Measurements from ENCODE around the gene CLRN2.

CLRN2 gene

DNA sequence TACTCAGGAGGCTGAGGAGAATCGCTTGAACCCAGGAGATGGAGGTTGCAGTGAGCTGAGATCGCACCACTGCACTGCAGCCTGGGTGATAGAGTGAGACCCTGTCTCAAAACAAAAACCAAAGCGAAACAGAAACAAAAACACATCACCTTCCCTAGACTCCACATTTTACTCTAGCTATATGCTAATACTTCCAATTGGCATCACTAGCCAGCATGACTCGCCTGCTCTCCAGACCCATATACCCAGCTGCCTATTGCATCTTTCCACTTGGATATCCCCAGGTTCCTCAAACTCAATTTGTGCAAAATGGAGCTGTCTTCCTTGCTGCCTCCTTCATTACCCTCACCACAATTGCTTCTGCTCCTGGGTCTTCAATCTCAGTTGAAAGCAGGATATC lies 39.6 kb downstream of the CLRN2 start:
- TF ChIP-seq, protein P1, sequence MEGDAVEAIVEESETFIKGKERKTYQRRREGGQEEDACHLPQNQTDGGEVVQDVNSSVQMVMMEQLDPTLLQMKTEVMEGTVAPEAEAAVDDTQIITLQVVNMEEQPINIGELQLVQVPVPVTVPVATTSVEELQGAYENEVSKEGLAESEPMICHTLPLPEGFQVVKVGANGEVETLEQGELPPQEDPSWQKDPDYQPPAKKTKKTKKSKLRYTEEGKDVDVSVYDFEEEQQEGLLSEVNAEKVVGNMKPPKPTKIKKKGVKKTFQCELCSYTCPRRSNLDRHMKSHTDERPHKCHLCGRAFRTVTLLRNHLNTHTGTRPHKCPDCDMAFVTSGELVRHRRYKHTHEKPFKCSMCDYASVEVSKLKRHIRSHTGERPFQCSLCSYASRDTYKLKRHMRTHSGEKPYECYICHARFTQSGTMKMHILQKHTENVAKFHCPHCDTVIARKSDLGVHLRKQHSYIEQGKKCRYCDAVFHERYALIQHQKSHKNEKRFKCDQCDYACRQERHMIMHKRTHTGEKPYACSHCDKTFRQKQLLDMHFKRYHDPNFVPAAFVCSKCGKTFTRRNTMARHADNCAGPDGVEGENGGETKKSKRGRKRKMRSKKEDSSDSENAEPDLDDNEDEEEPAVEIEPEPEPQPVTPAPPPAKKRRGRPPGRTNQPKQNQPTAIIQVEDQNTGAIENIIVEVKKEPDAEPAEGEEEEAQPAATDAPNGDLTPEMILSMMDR (IDR thresholded peaks at IDR 0.05; ENCODE audit: insufficient read depth, low read length, missing control alignments): no peak
- CTCF ChIA-PET: interaction anchor here (1.1 to 2.4 kb wide), 2 partner anchors 82 to 261 kb away, joined by 4 to 15 read pairs; no protein-coding TSS in a partner anchor
- POLR2A ChIA-PET: no interaction called here
- DNase-seq (ENCODE audit: low read depth, low spot score): no peak
- no peak overlapping the region for H3K4me3 ChIP-seq (ENCODE audit: low read depth, low read length)

DNA sequence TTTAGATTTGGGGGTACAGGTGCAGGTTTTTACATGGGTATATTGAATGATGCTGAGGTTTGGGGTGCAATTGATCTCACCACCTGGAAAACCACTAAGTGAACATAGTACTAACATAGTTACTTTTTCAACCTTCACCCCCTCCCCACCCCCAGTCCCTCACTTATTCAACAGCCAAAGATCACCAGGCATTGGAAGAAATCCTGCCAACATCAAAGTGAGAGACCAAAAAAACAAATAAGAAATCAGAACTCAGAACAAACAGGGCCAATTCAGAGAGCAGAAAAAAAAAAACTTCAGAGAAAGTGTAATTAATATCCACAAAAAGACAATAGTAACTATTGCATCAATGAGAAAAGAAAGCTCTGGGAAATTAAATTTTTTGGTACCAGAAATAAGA lies 41.5 kb downstream of the CLRN2 start:
- POLR2A ChIA-PET: no interaction called here
- TF ChIP-seq, protein P1 (IDR thresholded peaks at IDR 0.05; ENCODE audit: insufficient read depth, low read length, missing control alignments): no peak
- no peak overlapping the region for H3K4me3 ChIP-seq (ENCODE audit: low read depth, low read length)
- DNase-seq (ENCODE audit: low read depth, low spot score): no peak
- CTCF ChIA-PET: interaction anchor here (0.7 to 1.0 kb wide), 2 partner anchors 253 to 1038 kb away, joined by 3 to 5 read pairs; no protein-coding TSS in a partner anchor

DNA sequence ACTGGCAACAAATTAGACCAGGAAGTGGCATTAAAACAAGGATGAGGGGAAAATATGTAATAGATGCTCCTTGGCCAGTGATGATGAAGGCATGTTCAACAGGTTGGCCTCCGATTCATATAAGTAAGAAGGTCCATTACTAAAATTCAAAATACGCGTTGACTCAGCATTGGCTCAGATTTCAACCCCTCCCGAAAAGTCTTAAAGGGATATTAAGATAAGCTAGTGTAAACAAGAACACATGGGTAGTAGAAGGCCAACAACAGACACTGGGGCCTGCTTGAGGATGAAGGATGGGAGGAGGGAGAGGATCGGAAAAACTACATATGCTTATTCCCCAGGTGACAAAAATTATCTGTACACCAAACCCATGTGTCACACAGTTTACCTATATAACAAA lies 42.9 kb downstream of the CLRN2 start:
- TF ChIP-seq, protein P1 (IDR thresholded peaks at IDR 0.05; ENCODE audit: insufficient read depth, low read length, missing control alignments): no peak
- POLR2A ChIA-PET: no interaction called here
- no peak for DNase-seq (ENCODE audit: low read depth, low spot score)
- no peak overlapping the region for H3K4me3 ChIP-seq (ENCODE audit: low read depth, low read length)
- CTCF ChIA-PET: interaction anchor here (1.3 to 2.1 kb wide), 3 partner anchors 9 to 251 kb away, joined by 3 to 13 read pairs (median 5); no protein-coding TSS in a partner anchor

DNA sequence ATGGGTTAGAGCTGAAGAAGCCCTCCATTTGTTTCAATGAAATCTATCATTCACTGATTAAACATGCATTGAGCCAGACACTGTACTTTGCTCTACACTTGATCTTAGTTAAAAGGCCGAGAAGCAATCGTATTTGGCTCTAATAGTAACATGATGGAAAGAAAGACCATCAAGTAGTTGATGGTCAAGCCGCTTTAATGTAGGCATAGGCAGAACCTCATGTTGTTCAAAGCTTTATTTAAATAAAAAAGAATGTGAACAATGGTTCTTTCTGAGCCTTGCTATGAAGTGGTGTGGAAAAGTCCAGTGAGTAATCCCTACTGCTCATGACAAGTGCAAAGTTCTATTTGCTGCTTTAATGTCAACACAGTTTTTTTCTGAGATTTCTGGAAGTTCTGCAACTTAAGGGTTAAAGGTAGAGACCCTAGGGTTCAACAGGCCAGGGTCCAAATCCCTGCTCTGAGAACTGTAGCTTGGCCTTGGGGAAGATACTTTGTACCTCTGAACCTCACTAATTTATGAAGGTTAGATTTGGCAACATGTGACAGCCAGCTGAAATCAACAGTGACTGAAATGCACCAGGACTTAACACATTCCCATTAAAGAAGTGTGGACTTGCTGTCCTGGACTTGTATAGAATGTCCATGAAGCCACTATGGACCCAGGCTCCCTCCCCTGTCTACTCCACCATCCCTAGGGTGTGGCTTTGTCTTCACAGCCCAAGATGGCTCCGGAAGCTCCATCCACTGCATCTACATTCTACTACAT lies 44.2 kb downstream of the CLRN2 start:
- ChIA-PET POLR2A (no interaction called here), CTCF (interaction anchor here (1.3 to 2.1 kb wide), 2 partner anchors 10 to 250 kb away, joined by 5 to 13 read pairs; no protein-coding TSS in a partner anchor)
- no peak overlapping the region for H3K4me3 ChIP-seq (ENCODE audit: low read depth, low read length)
- TF ChIP-seq, protein P1 (IDR thresholded peaks at IDR 0.05; ENCODE audit: insufficient read depth, low read length, missing control alignments): no peak
- no peak for DNase-seq (ENCODE audit: low read depth, low spot score)

DNA sequence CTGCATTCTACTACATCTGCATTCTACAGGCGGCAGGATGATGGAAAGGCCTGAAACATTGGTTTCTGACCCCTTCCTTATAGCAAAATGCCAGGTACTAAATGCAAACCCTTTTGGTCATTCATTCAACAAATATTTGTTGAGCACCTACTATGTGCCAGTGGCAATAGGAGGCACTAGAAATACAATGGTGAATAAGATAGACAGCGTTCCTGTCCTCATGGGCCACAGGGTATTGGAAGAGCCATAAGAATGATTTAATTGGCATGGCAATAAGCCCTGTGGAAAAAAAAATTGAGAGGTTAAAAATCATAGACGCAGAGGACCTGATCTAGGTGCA lies 44.7 kb downstream of the CLRN2 start:
- POLR2A ChIA-PET: no interaction called here
- CTCF ChIA-PET: no interaction called here
- TF ChIP-seq, protein P1 (IDR thresholded peaks at IDR 0.05; ENCODE audit: insufficient read depth, low read length, missing control alignments): no peak
- no peak for DNase-seq (ENCODE audit: low read depth, low spot score)
- no peak overlapping the region for H3K4me3 ChIP-seq (ENCODE audit: low read depth, low read length)

DNA sequence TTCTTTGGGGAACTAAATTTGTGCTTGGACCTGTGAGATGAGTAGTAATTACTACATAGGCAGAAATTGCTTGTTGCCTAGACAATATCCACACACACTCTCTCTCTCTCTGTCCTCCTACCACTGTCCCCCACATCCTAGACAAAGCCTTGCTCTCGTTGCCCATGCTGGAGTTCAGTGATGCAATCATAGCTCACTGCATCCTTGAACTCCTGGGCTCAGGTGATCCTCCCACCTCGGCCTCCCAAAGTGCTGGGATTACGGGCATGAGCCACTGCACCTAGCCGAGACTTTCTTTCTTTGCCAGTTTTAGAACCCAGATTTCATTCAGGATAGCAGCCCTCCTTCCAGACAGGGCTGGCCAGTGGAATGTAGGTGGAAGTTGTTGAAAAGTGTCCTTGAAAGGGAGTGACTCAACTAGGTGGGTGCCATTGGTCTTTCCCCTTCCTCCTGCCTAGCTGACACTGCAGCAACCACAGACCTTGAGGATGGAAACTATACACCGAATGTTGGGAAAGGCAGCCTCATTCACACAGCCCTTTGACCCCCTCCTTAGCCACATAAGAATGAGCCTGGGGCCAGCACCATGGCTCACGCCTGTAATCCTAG lies 45.2 kb downstream of the CLRN2 start:
- ChIA-PET POLR2A (no interaction called here), CTCF (interaction anchor here (4.3 kb wide), 1 partner anchor 11 kb away, joined by 14 read pairs; no protein-coding TSS in a partner anchor)
- DNase-seq (ENCODE audit: low read depth, low spot score): no peak
- no peak overlapping the region for H3K4me3 ChIP-seq (ENCODE audit: low read depth, low read length)
- TF ChIP-seq, protein P1 (IDR thresholded peaks at IDR 0.05; ENCODE audit: insufficient read depth, low read length, missing control alignments): no peak
